NCI-H187 treated with DMSO at 0.1 percent for 48 hours (cell line): Measurements from ENCODE around the gene TTC34.
A peak's percentile ranks its signal among the peaks of the same experiment; 100 is the strongest.
"Not testable (repeated sequence)": the region's sequence is repeated elsewhere in the genome, so short reads cannot be mapped to it uniquely, and the experiment has no call there.

Source experiments
- DNase-seq: peaks from one replicate; lab custom pipeline; 2025; lab: John Stamatoyannopoulos, UW

TTC34 gene

GRCh38 chr1:2671656-2672055, 129.8 kb downstream of the TTC34 start:
- not testable (repeated sequence) for DNase-seq

- not testable (repeated sequence) for DNase-seq
These were observed 141.7 kb downstream of the TTC34 start for GRCh38 chr1:2659806-2660205.

GRCh38 chr1:2657909-2658308, 143.6 kb downstream of the TTC34 start:
- not testable (repeated sequence) for DNase-seq

- DNase-seq: not testable (repeated sequence)
These were observed 144.4 kb downstream of the TTC34 start for GRCh38 chr1:2657124-2657523.

GRCh38 chr1:2655598-2656434, 145.7 kb downstream of the TTC34 start:
- DNase-seq: not testable (repeated sequence)

GRCh38 chr1:2654443-2654948, 147.0 kb downstream of the TTC34 start:
- DNase-seq: not testable (repeated sequence)

GRCh38 chr1:2653741-2654442, 147.6 kb downstream of the TTC34 start:
- DNase-seq: not testable (repeated sequence)

- DNase-seq: not testable (repeated sequence)
These were observed 148.4 kb downstream of the TTC34 start for GRCh38 chr1:2652926-2653571.

- DNase-seq: not testable (repeated sequence)
These were observed 149.2 kb downstream of the TTC34 start for GRCh38 chr1:2652152-2652925.

GRCh38 chr1:2650967-2651645, 150.4 kb downstream of the TTC34 start:
- no peak for DNase-seq

GRCh38 chr1:2646837-2647236, 154.7 kb downstream of the TTC34 start:
- DNase-seq: no peak

GRCh38 chr1:2645776-2646175, 155.7 kb downstream of the TTC34 start:
- DNase-seq: no peak

- DNase-seq: no peak
These were observed 156.3 kb downstream of the TTC34 start for GRCh38 chr1:2645143-2645542.

- no peak for DNase-seq
These were observed 156.8 kb downstream of the TTC34 start for GRCh38 chr1:2644591-2645101.

GRCh38 chr1:2644171-2644570, 157.3 kb downstream of the TTC34 start:
- DNase-seq: no peak

GRCh38 chr1:2643414-2644077, 157.9 kb downstream of the TTC34 start:
- DNase-seq: no peak

GRCh38 chr1:2642560-2643413, 158.7 kb downstream of the TTC34 start:
- DNase-seq: peak; percentile 15

- no peak for DNase-seq
These were observed 159.3 kb downstream of the TTC34 start for GRCh38 chr1:2642131-2642559.
